ENCODE results near the gene PTPN12.
"Not testable (repeated sequence)": the region's sequence is repeated elsewhere in the genome, so short reads cannot be mapped to it uniquely, and the experiment has no call there.

PTPN12 gene

GRCh38 chr7:77537136-77537777 is at the start of gene PTPN12:
PTPN12 (plus strand) TSS chr7:77537295; CDS start chr7:77537547, 252 bp downstream.
- peak in 1 of 2 donors; percentile 74 for DNase-seq

GRCh38 chr7:77488986-77489385 is 48.1 kb upstream of the PTPN12 start:
- no peak for DNase-seq

GRCh38 chr7:77497079-77497478 is 40.0 kb upstream of the PTPN12 start:
- DNase-seq: no peak

- no peak for DNase-seq
These were observed 38.3 kb upstream of the PTPN12 start for GRCh38 chr7:77498659-77499379.

GRCh38 chr7:77501192-77501515 is 35.9 kb upstream of the PTPN12 start:
- DNase-seq: no peak

GRCh38 chr7:77504951-77505350 is 32.1 kb upstream of the PTPN12 start:
- DNase-seq: no peak

GRCh38 chr7:77506899-77507298 is 30.2 kb upstream of the PTPN12 start:
- no peak for DNase-seq

- not testable (repeated sequence) for DNase-seq
These were observed 24.0 kb upstream of the PTPN12 start for GRCh38 chr7:77513002-77513670.

GRCh38 chr7:77516085-77516484 is 21.0 kb upstream of the PTPN12 start:
- DNase-seq: no peak

GRCh38 chr7:77520261-77520660 is 16.8 kb upstream of the PTPN12 start:
- DNase-seq: no peak

- DNase-seq: not testable (repeated sequence)
These were observed 15.6 kb upstream of the PTPN12 start for GRCh38 chr7:77521537-77521936.

- DNase-seq: no peak
These were observed 12.4 kb upstream of the PTPN12 start for GRCh38 chr7:77524731-77525130.

- DNase-seq: no peak
These were observed 11.9 kb upstream of the PTPN12 start for GRCh38 chr7:77525231-77525630.

GRCh38 chr7:77528368-77528767 is 8.7 kb upstream of the PTPN12 start:
- DNase-seq: no peak

- no peak for DNase-seq
These were observed 7.8 kb upstream of the PTPN12 start for GRCh38 chr7:77529279-77529678.

GRCh38 chr7:77531038-77531437 is 6.1 kb upstream of the PTPN12 start:
- DNase-seq: no peak

GRCh38 chr7:77532247-77532646 is 4.8 kb upstream of the PTPN12 start:
- no peak for DNase-seq

GRCh38 chr7:77532732-77533131 is 4.4 kb upstream of the PTPN12 start:
- not testable (repeated sequence) for DNase-seq

- not testable (repeated sequence) for DNase-seq
These were observed 3.0 kb upstream of the PTPN12 start for GRCh38 chr7:77534046-77534445.

GRCh38 chr7:77536017-77536412 is 1.1 kb upstream of the PTPN12 start:
- DNase-seq: no peak

- DNase-seq: peak; percentile 94 to 98
These were observed 521 bp upstream of the PTPN12 start for GRCh38 chr7:77536413-77537135.

GRCh38 chr7:77537778-77538280 is 734 bp downstream of the PTPN12 start:
- peak in 1 of 2 donors; percentile 37 for DNase-seq

Measured in hippocampal formation (tissue), 2 donors.